ENCODE results near the gene WDR93. TPM values are rescaled to one million over a fixed set of nuclear protein-coding genes. Genes with fewer than 3 reads are reported as not detected.

WDR93 gene
- total RNA-seq: not detected in 2 replicates

DNA sequence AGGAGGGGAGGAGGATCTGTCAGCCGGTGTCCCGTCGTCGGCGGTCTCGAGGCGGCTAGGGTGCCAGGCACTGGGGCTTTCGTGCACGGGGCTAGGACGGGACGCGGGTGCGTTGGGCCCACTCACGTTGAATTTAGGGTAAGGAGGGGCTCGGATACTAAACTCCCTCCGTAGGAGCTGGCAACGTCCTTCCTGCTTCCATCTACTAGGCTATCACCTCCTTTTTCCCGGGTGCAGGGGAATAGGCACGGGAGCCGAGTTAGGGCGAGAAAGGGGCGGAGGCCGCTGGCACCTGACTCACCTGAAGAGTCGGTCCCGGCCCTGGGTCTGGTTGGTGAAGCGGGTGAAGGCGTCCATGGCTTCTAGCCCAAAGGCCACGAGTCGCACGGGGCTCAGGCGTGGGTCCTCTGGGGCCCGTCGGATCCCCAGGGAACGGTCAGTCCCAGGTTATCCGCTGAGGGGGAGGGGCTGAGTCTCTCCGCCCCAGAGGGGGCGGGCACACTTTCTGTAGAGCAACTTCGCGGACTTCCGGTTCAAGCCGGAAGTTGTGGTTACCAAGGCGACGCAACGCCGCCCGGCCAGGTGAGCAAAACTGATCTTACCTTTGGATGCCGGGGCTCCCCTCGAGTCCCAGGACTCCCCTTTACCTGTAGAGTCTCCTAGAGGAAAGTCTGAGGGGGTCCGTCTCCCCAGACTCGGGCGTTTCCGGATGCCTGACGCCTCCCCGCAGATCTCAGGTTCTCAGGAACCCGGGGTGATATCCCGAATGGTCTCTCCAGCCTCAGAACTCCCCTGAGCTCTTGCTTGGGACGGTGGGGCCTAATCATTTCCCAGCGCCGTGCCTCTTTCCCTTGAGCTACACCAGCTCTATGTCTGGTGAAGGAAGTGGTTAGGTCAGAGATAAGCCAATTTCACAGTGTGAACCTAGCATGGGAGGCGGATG, at the start of gene WDR93, which contains the start of gene PEX11A:
WDR93 (plus strand) TSS at position 536 of the 943 bp plus-strand sequence. CDS start 10,936 bp downstream, outside the sequence.
PEX11A (minus strand) TSS at position 479 of the 943 bp plus-strand sequence; CDS start at position 357, 122 bp downstream.

DNA sequence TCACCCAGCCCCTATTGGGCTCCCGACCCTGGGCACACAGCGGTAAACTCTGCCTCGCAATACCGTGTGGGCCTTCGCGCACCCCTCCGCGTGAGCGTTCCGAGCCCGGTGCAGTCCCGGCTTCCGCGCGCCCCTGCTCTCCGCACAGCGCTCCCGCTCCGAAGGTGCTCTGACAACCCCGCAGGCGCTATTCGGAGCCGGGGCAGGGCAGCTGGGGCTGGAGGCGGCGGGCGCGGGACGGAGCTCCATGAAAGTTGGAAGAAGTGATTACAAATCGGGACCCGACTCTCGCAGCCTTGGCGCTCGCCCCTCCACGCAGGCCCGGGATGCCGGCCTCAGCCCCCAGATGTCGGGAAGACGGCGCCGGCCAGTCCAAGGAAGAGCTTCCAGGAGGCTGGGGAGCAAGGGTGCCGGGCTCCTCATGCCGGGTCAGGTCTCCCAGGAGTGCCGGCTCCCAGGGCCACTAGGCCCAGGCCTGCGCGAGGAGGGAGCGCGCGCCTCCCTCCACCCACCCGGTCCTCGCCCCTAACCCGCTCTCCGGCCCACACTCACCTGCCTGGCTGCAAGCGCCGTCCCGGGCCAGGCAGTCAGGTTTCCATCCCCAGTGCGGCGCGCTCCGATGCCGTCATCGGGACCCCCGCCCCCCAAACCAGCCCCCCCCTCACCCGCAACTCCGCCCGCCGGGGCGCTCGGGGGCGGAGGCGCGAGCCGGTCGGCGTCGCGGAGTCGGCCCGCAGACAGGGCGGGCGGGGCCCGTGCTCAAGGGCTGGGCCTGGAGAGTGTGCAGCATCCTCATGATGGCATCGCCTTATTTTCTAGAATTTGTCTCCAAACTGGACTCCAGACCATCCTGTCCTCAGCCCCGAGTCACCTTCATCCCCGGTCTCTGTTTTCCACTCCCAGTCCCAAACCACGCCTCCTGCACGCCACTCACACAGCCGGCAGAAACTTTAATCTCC, 35.5 kb upstream of the WDR93 start, which contains the start of gene KIF7:
KIF7 (minus strand) TSS at position 621 of the 959 bp plus-strand sequence. CDS start 2,537 bp downstream, outside the sequence.

DNA sequence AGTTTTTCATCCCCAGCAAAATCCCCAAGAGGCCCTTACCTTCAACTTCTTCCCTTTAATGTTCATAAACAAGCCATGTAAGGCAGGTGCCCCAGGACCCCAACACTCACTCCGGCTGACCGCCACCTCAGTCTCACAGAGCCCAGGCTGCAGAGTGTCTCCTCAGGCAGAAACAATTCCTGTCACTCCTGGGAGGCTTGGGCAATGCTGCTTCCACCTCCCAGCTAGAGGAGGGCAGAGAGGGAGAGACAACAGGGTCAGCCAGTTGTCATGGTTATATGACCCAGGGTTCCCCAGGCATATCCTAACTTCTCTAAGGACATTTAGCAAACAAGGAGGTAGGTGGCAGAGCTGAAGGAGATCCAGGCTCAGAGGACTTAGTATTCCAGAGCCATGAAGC, 11.4 kb upstream of the WDR93 start, which contains the start of gene PLIN1:
PLIN1 (minus strand) TSS at position 156 of the 400 bp plus-strand sequence. CDS start 1,878 bp downstream, outside the sequence.

DNA sequence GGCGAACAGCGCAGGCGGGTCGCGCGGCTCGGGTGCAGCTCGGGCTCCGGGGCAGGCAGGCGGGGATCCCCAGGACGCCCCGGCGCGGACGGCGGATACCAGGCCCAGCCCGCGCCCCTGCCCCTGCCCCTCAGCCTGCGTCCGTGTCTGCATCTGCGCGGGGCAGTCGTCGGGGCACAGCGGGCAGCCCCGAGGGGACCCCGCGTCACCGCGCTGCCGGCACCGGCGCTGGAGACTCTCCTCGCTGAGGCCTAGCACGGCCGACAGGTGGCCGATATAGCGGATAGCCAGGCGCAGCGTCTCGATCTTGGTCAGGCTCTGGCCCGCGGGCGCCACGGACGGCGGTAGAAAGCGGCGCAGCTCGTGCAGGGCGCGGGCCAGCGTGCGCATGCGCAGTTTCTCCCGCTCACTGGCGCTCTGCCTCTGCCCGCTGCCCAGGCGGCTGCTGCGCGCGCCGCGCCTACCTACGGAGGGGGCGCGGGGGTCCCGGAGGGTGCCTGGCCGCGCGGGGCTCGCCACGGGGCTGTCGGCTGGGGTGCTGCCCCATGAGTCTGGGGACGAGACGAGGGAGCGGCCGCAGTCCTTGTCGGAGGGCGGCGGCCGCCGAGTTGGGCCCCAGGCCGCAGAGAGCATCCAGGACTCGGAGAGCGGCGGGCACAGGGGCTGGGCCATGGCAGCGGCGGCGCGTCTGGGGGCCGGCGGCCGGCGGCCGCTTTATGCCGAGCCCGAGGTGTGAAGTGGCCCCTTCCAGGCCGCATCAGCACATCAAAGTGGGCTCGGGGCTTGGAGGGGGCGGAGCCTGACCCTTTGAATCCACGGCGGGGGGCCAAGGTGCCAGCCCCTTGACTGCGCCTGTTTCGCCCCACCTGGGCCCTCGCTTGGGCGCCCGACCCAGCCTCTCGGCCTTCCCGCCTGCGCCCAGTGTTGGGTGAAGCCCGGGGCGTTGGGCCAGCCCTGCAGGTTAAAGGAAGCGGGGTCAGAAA, 60.2 kb downstream of the WDR93 start, which contains the start of gene MESP1:
MESP1 (minus strand) TSS at position 690 of the 983 bp plus-strand sequence; CDS start at position 672, 18 bp downstream.

DNA sequence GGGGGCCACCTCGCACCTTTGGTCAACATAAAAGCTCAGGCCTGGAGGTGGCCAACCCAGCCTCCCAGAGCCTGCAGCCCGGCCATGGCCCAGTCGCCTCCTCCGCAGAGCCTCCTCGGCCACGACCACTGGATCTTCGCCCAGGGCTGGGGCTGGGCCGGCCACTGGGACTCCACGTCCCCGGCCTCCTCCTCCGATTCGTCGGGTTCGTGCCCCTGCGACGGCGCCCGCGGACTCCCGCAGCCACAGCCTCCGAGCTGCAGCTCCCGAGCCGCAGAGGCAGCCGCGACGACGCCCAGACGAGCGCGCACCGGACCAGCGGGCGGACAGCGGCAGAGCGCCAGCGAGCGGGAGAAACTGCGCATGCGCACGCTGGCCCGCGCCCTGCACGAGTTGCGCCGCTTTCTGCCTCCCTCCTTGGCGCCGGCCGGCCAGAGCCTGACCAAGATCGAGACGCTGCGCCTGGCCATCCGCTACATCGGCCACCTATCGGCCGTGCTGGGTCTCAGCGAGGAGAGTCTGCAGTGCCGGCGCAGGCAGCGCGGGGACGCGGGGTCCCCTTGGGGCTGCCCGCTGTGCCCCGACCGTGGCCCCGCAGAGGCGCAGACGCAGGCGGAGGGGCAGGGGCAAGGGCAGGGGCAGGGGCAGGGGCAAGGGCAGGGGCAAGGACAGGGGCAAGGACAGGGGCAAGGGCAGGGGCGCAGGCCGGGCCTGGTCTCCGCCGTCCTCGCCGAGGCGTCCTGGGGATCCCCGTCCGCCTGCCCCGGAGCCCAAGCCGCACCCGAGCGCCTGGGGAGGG, 85.9 kb downstream of the WDR93 start, which contains the start of gene MESP2:
MESP2 (plus strand) TSS at position 59 of the 799 bp plus-strand sequence; CDS start at position 85, 26 bp downstream.

Other genes with a start within 250 kb of the WDR93 start
- gene RHCG, start 194.2 kb upstream of the WDR93 start, total RNA-seq: 0.12 TPM in 1 of 2 replicates, not detected in the other
- gene TICRR, start 115.3 kb upstream of the WDR93 start, total RNA-seq: 0.34 and 0.93 TPM in 2 replicates
- gene KIF7, start 35.3 kb upstream of the WDR93 start, total RNA-seq: 13.8 and 14.1 TPM in 2 replicates
- gene PLIN1, start 11.4 kb upstream of the WDR93 start, total RNA-seq: 0.26 and 1.2 TPM in 2 replicates
- 3.6 and 5.1 TPM in 2 replicates for gene PEX11A, start 57 bp upstream of the WDR93 start, total RNA-seq
- 0.23 and 0.26 TPM in 2 replicates for gene MESP1, start 60.4 kb downstream of the WDR93 start, total RNA-seq
- 0.23 and 0.68 TPM in 2 replicates for gene MESP2, start 85.5 kb downstream of the WDR93 start, total RNA-seq
- gene ANPEP, start 124.0 kb downstream of the WDR93 start, total RNA-seq: 210 and 233 TPM in 2 replicates
- 15.2 and 27.3 TPM in 2 replicates for gene AP3S2, start 203.2 kb downstream of the WDR93 start, total RNA-seq
- gene ARPIN, start 222.1 kb downstream of the WDR93 start, total RNA-seq: 9.8 and 14.0 TPM in 2 replicates

Data from pericardium fibroblast (primary cell).